Esophagus squamous epithelium (tissue), 5 donors: ENCODE results near the gene HMGCR. TPM values are rescaled to one million over a fixed set of nuclear protein-coding genes. Genes with fewer than 3 reads are reported as not detected.

ENCODE experiments used
- DNase-seq: peaks from one replicate; lab custom pipeline; 2025; lab: John Stamatoyannopoulos, UW
- H3K27ac ChIP-seq, 4 donors: fragments of 200-600 bp; sonication (generic); one replicate each; pipeline ENCODE4 v1.5.1; 2016 to 2019; ENCODE audit warnings: mild to moderate bottlenecking in 1 of 4
- H3K27me3 ChIP-seq, 4 donors: fragments of 200-600 bp; sonication (generic); 1 replicate in 3 of 4; 2 replicates in 1 of 4; pipeline versions ENCODE4 v1.5.1 to v1.6.0; 2017 to 2021; ENCODE audit warnings: antibody characterized with exemption in 1 of 4
- H3K36me3 ChIP-seq, 3 donors: fragments of 200-600 bp; sonication (generic); one replicate each; pipeline ENCODE4 v1.5.1; 2016 to 2019
- H3K4me1 ChIP-seq, 3 donors: fragments of 200-600 bp; sonication (generic); one replicate each; pipeline ENCODE4 v1.5.1; 2017 to 2019
- H3K4me3 ChIP-seq, 4 donors: fragments of 200-600 bp; sonication (generic); 1 replicate in 3 of 4; 2 replicates in 1 of 4; pipeline ENCODE4 v1.5.1; 2016 to 2019; ENCODE audit warnings: mild to moderate bottlenecking in 2 of 4, moderate library complexity in 1 of 4
- H3K9me3 ChIP-seq, 3 donors: fragments of 200-600 bp; sonication (generic); one replicate each; pipeline ENCODE4 v1.5.1; 2016 to 2019
- POLR2A ChIP-seq, 4 donors: fragments of 450-650 bp; IDR thresholded peaks; one replicate each; pipeline ENCODE4 v1.6.1; 2017; ENCODE audit warnings: antibody characterized with exemption in 4 of 4, mild to moderate bottlenecking in 4 of 4, moderate library complexity in 3 of 4
- WGBS, 2 donors: methylation state at CpG; one replicate each; pipeline ENCODE4 v1.1.5; 2018; 5-methylcytosine and 5-hydroxymethylcytosine counted together
- intact Hi-C: fragments of 100-400 bp; cut with DNase I; formaldehyde crosslinking; loops from one replicate; pipeline ENCODE4 v1.15.0; 2022
- total RNA-seq, 4 donors: library from RNA; depleted of rRNA; stranded (reverse); fragments of >200 nt; gene quantifications; one replicate each; pipeline ENCODE4 v1.1.0, GENCODE V29; 2016
- TF ChIP-seq, protein P1 (sequence below), 6 experiments: fragments of 450-650 bp in 4 of 6; fragments of 200-600 bp in 2 of 6; sonication (generic) in 2 of 6; IDR thresholded peaks; one replicate each; pipeline ENCODE4 v1.5.1; 2016 to 2019; ENCODE audit warnings: antibody characterized with exemption in 6 of 6, mild to moderate bottlenecking in 4 of 6, moderate library complexity in 4 of 6
- donor health status: DM: yes; HTN: yes; CAD: no.

Gene HMGCR
- total RNA-seq, 4 donors from 2014 or later = 54.5 to 165 (median 122) TPM

DNA sequence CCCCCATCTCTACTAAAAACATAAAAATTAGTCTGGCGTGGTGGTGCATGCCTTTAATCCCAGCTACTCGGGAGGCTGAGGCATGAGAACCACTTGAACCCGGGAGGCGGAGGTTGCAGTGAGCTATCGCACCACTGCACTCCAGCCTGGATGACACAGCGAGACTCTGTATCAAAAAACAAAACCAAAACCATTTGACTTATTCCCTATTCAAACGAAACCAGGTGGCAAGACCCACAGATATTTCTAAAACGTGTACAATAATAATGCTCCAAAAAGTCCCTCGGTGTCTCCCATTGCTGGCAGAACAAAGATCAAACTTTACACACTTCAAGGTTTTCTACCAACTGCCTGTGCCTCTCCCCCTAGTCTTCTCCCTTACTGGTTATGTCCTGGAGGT is 29.8 kb downstream of the HMGCR start:
- H3K36me3 ChIP-seq = peaks cover 0 to 21% (median 0%) of the 10 kb centered on the region in 3 donors
- intact Hi-C loops = no loop called here
- 80 to 82% methylated on average over 9 of the region's 9 CpGs for WGBS, 2 donors
- TF ChIP-seq, protein P1, sequence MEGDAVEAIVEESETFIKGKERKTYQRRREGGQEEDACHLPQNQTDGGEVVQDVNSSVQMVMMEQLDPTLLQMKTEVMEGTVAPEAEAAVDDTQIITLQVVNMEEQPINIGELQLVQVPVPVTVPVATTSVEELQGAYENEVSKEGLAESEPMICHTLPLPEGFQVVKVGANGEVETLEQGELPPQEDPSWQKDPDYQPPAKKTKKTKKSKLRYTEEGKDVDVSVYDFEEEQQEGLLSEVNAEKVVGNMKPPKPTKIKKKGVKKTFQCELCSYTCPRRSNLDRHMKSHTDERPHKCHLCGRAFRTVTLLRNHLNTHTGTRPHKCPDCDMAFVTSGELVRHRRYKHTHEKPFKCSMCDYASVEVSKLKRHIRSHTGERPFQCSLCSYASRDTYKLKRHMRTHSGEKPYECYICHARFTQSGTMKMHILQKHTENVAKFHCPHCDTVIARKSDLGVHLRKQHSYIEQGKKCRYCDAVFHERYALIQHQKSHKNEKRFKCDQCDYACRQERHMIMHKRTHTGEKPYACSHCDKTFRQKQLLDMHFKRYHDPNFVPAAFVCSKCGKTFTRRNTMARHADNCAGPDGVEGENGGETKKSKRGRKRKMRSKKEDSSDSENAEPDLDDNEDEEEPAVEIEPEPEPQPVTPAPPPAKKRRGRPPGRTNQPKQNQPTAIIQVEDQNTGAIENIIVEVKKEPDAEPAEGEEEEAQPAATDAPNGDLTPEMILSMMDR (IDR thresholded peaks at IDR 0.05) = no peak
- TF ChIP-seq POLR2A (IDR thresholded peaks at IDR 0.05) = no peak
- DNase-seq = no peak
- no peak overlapping the region for H3K27ac ChIP-seq
- H3K27me3 ChIP-seq = no peaks in the 10 kb centered on the region
- peaks cover 0 to 16% (median 8%) of the 10 kb centered on the region in 3 donors for H3K4me1 ChIP-seq
- H3K9me3 ChIP-seq = no peaks in the 10 kb centered on the region
- no peak overlapping the region for H3K4me3 ChIP-seq

DNA sequence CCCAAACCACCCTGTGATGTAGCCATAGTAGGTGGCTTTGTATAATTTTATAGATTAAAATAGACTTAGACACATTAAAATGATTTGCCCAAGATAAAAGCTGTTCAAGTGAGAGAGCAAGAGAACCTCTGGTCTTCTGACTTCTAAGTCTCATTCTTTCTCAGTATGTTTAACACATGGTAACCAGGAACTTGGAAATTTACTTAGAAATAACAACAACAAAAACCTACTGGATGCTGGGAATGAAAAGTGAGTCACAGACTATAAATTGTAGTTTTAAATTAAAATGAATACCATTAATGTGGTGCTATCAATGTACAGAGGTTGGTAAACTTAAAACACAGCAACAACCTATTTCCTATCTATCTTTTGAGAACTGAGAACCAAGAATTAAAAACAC is 30.4 kb downstream of the HMGCR start:
- TF ChIP-seq, protein P1 (IDR thresholded peaks at IDR 0.05) = no peak
- TF ChIP-seq POLR2A (IDR thresholded peaks at IDR 0.05) = no peak
- Histone ChIP-seq H3K27ac (no peak overlapping the region), H3K4me3 (no peak overlapping the region), H3K9me3 (no peaks in the 10 kb centered on the region), H3K4me1 (peaks cover 0 to 14% (median 8%) of the 10 kb centered on the region in 3 donors), H3K27me3 (no peaks in the 10 kb centered on the region), H3K36me3 (peaks cover 0 to 14% (median 0%) of the 10 kb centered on the region in 3 donors)
- intact Hi-C loops = no loop called here
- no peak for DNase-seq

DNA sequence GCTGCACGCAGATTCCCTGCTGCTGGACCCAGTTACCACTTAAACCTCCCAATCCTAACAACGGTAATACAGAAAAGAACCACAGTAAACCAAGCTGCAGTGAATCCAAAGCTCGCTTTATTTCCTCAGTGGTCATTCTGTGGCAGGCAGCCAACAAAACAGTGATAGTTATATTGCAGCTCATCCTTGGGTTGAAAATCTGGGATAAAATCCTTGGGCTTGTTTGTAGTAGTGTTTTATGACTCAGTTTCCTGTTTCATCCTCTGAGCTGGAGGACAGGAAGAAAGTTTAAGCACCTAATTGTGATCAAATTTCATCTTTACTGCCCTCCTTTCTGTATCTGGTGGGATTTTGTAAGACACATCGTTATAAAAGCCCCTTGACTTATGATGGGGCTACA is 31.4 kb downstream of the HMGCR start:
- Histone ChIP-seq H3K36me3 (peaks cover 0 to 16% (median 0%) of the 10 kb centered on the region in 3 donors), H3K9me3 (no peaks in the 10 kb centered on the region), H3K4me3 (no peak overlapping the region), H3K27me3 (no peaks in the 10 kb centered on the region), H3K27ac (no peak overlapping the region), H3K4me1 (peaks cover 0 to 4% (median 4%) of the 10 kb centered on the region in 3 donors)
- 91 to 94% methylated on average over 2 to 4 of the region's 4 CpGs for WGBS, 2 donors
- intact Hi-C loops = no loop called here
- no peak for DNase-seq
- TF ChIP-seq, protein P1 (IDR thresholded peaks at IDR 0.05) = no peak
- TF ChIP-seq POLR2A (IDR thresholded peaks at IDR 0.05) = no peak

DNA sequence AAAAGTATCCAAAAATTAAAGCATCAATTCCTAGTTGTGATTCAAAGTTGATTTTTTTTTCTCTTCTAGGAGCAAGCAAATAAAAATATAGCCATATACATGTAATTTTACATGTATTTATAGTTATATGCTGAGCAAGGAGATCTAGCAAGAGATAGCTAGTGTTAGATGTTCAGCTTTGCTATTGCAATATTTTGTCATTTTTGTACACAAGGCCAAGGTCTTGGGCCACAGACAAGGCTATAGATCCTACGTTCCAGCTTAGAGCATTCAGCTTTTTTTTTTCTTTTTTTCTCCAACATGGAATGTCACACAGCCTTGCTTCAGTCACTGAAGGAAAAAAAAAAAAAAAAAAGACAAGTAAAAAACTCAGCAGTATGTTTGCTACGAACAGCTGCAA is 36.8 kb downstream of the HMGCR start:
- Histone ChIP-seq H3K27ac (no peak overlapping the region), H3K9me3 (no peaks in the 10 kb centered on the region), H3K4me3 (no peak overlapping the region), H3K4me1 (no peaks in the 10 kb centered on the region), H3K27me3 (no peaks in the 10 kb centered on the region), H3K36me3 (peaks cover 0 to 65% (median 0%) of the 10 kb centered on the region in 3 donors)
- WGBS, 2 donors = 69 to 84% methylated on average over 2 of the region's 2 CpGs
- intact Hi-C loops = no loop called here
- no peak for TF ChIP-seq POLR2A (IDR thresholded peaks at IDR 0.05)
- TF ChIP-seq, protein P1 (IDR thresholded peaks at IDR 0.05) = no peak
- DNase-seq = no peak

DNA sequence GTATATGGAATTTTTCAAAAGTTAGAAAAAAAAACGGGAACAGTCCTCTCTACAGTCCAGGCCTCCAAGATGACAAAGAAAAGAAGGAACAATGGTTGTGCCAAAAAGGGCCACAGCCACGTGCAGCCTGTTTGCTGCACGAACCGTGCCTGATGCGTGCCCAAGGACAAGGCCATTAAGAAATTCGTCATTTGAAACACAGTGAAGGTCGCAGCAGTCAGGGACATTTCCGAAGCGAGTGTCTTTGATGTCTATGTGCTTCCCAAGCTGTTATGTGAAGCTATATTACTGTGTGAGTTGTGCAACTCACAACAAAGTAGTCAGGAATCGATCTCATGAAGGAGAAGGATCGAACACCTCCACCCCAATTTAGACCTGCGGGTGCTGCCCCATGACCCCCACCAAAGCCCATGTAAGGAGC is 37.4 kb downstream of the HMGCR start:
- TF ChIP-seq, protein P1 (IDR thresholded peaks at IDR 0.05) = no peak
- no peak for TF ChIP-seq POLR2A (IDR thresholded peaks at IDR 0.05)
- H3K36me3 ChIP-seq = peaks cover 0 to 68% (median 0%) of the 10 kb centered on the region in 3 donors
- H3K27ac ChIP-seq = no peak overlapping the region
- no peaks in the 10 kb centered on the region for H3K4me1 ChIP-seq
- WGBS, 2 donors = 87 to 95% methylated on average over 12 of the region's 12 CpGs
- H3K4me3 ChIP-seq = no peak overlapping the region
- intact Hi-C loops = no loop called here
- no peak for DNase-seq
- H3K27me3 ChIP-seq = no peaks in the 10 kb centered on the region
- H3K9me3 ChIP-seq = no peaks in the 10 kb centered on the region
